GM23338 (cell line): ENCODE results near the gene OR51B2. TPM values are rescaled to one million over a fixed set of nuclear protein-coding genes. Genes with fewer than 3 reads are reported as not detected.

Source experiments
- ATAC-seq: fragments of 200-7000 bp; cut with Tn5 transposase; 3 replicates; pipeline ENCODE4 v1.9.1; 2020
- DNase-seq: peaks from one replicate; pipeline ENCODE4 v3.0.0-alpha.2; 2015; ENCODE audit warnings: low spot score
- H2AFZ ChIP-seq: fragments of 200-600 bp; sonication (generic); 2 replicates; pipeline ENCODE4 v1.8.0; 2016; ENCODE audit warnings: antibody characterized with exemption, mild to moderate bottlenecking, moderate library complexity
- H3F3A ChIP-seq: fragments of 200-600 bp; sonication (generic); replicated peaks from 2 replicates; pipeline ENCODE4 v1.8.0; 2017; ENCODE audit warnings: antibody characterized with exemption, mixed run types, low read depth
- H3K27ac ChIP-seq: fragments of 200-600 bp; sonication (generic); 2 replicates; pipeline ENCODE4 v1.6.1; 2016; ENCODE audit warnings: low read depth
- H3K27me3 ChIP-seq: fragments of 200-600 bp; sonication (generic); 2 replicates; pipeline ENCODE4 v1.8.0; 2016; ENCODE audit warnings: mild to moderate bottlenecking, mixed run types, moderate library complexity; ENCODE audit not compliant: insufficient read depth
- H3K36me3 ChIP-seq: fragments of 200-600 bp; sonication (generic); 2 replicates; pipeline ENCODE4 v1.8.0; 2016; ENCODE audit warnings: mild to moderate bottlenecking; ENCODE audit not compliant: insufficient read depth
- H3K4me1 ChIP-seq: fragments of 200-600 bp; sonication (generic); 2 replicates; pipeline ENCODE4 v1.8.0; 2016; ENCODE audit warnings: mild to moderate bottlenecking, moderate library complexity; ENCODE audit not compliant: insufficient read depth
- H3K4me2 ChIP-seq: fragments of 200-600 bp; sonication (generic); 2 replicates; pipeline ENCODE4 v1.7.1; 2017; ENCODE audit warnings: mixed run types
- H3K4me3 ChIP-seq: fragments of 200-600 bp; sonication (generic); 2 replicates; pipeline ENCODE4 v1.6.1; 2016; ENCODE audit warnings: mixed run types
- H3K79me2 ChIP-seq: fragments of 200-600 bp; sonication (generic); replicated peaks from 2 replicates; pipeline ENCODE4 v1.8.0; 2017; ENCODE audit warnings: mild to moderate bottlenecking; ENCODE audit not compliant: insufficient read depth
- H3K9me2 ChIP-seq: fragments of 200-600 bp; sonication (generic); 2 replicates; pipeline ENCODE4 v1.8.0; 2017; ENCODE audit not compliant: insufficient read depth
- H4K20me1 ChIP-seq: fragments of 200-600 bp; sonication (generic); replicated peaks from 2 replicates; pipeline ENCODE4 v1.8.0; 2017; ENCODE audit warnings: mild to moderate bottlenecking; ENCODE audit not compliant: insufficient read depth
- H3K27ac Mint-ChIP-seq: 2 replicates; pipeline ENCODE4 v1.8.0; 2020; ENCODE audit warnings: inconsistent platforms, mild to moderate bottlenecking, moderate library complexity, mixed read lengths
- H3K27me3 Mint-ChIP-seq: 3 replicates; pipeline ENCODE4 v1.8.0; 2022; ENCODE audit warnings: low read depth, mild to moderate bottlenecking, moderate library complexity, mixed read lengths, inconsistent platforms; ENCODE audit not compliant: insufficient read depth, poor library complexity
- H3K36me3 Mint-ChIP-seq: 3 replicates; pipeline ENCODE4 v1.8.0; 2021; ENCODE audit warnings: low read depth, mild to moderate bottlenecking, inconsistent platforms, moderate library complexity, mixed read lengths
- H3K4me1 Mint-ChIP-seq: 3 replicates; pipeline ENCODE4 v1.8.0; 2020; ENCODE audit warnings: mild to moderate bottlenecking, inconsistent platforms, mixed read lengths
- H3K4me3 Mint-ChIP-seq: 3 replicates; pipeline ENCODE4 v1.8.0; 2021; ENCODE audit warnings: moderate library complexity, mild to moderate bottlenecking, inconsistent platforms, mixed read lengths
- H3K9me3 Mint-ChIP-seq: 3 replicates; pipeline ENCODE4 v1.8.0; 2020; ENCODE audit warnings: moderate library complexity, mild to moderate bottlenecking, inconsistent platforms, mixed read lengths
- JUNB ChIP-seq: IDR thresholded peaks from one replicate; pipeline ENCODE4 v1.6.1; 2016; ENCODE audit warnings: antibody characterized with exemption; ENCODE audit not compliant: unreplicated experiment
- ZNF114 ChIP-seq: fragments of 250-450 bp; sonication (Bioruptor Pico); IDR thresholded peaks from 2 replicates; pipeline ENCODE4 v1.5.0; 2020; ENCODE audit warnings: mild to moderate bottlenecking, moderate library complexity
- ZNF462 ChIP-seq: fragments of 250-450 bp; sonication (Bioruptor Pico); IDR thresholded peaks from 2 replicates; pipeline ENCODE4 v1.5.0; 2020; ENCODE audit warnings: mild to moderate bottlenecking, moderate library complexity
- polyA plus RNA-seq: library from polyadenylated mRNA; unstranded; fragments of >200 nt; fragmentation: Nextera tagmentation; extraction: Ambion mirVana; gene quantifications from 2 replicates; pipeline ENCODE4 v1.2.1, GENCODE V29; 2016
- total RNA-seq: library from RNA; depleted of rRNA; stranded (reverse); fragments of >200 nt; shearing (Covaris generic); gene quantifications from 2 replicates; pipeline ENCODE4 v1.2.3, GENCODE V29; 2014

OR51B2 gene
- total and polyA plus RNA-seq, 2 experiments from 2014 or later, result not detected

- H3K27ac ChIP-seq, result no peak overlapping the region
- no peak overlapping the region for H3K4me2 ChIP-seq
- no peaks in the 10 kb centered on the region for H3K36me3 ChIP-seq
- H3K4me3 ChIP-seq, result no peak overlapping the region
- H3K4me1 ChIP-seq, result no peaks in the 10 kb centered on the region
- H3K27me3 Mint-ChIP-seq, result peaks cover 1% of the 10 kb centered on the region
- H3K27ac Mint-ChIP-seq, result no peak overlapping the region
- no peaks in the 10 kb centered on the region for H3K9me3 Mint-ChIP-seq
- peaks cover 8% of the 10 kb centered on the region; the same call in 1 of the 2 replicates for H3K9me2 ChIP-seq
- no peaks in the 10 kb centered on the region for H3K79me2 ChIP-seq
- peaks cover 5% of the 10 kb centered on the region for H3K4me1 Mint-ChIP-seq
- ATAC-seq (no peak), DNase-seq (no peak)
- no peaks in the 10 kb centered on the region for H3K27me3 ChIP-seq
- H4K20me1 ChIP-seq, result no peaks in the 10 kb centered on the region
- no peaks in the 10 kb centered on the region for H3F3A ChIP-seq
- TF ChIP-seq JUNB, result no peak
- TF ChIP-seq ZNF462 (CRISPR knock-in tag), result no peak
- H3K4me3 Mint-ChIP-seq, result no peak overlapping the region
- no peak overlapping the region for H2AFZ ChIP-seq
- no peaks in the 10 kb centered on the region for H3K36me3 Mint-ChIP-seq
Measured at GRCh38 chr11:5281596-5281995, 42.5 kb downstream of the OR51B2 start.

GRCh38 chr11:5280582-5281102 lies 43.5 kb downstream of the OR51B2 start:
- Mint-ChIP-seq H3K9me3 (no peaks in the 10 kb centered on the region), H3K36me3 (no peaks in the 10 kb centered on the region), H3K4me3 (no peak overlapping the region), H3K27me3 (peaks cover 1% of the 10 kb centered on the region), H3K4me1 (peaks cover 5% of the 10 kb centered on the region), H3K27ac (peak overlapping the region; percentile 89)
- Histone ChIP-seq H3F3A (no peaks in the 10 kb centered on the region), H3K36me3 (no peaks in the 10 kb centered on the region), H3K4me2 (no peak overlapping the region), H3K27ac (no peak overlapping the region), H3K79me2 (no peaks in the 10 kb centered on the region), H3K4me3 (no peak overlapping the region), H3K9me2 (peaks cover 8% of the 10 kb centered on the region; the same call in 1 of the 2 replicates), H3K4me1 (no peaks in the 10 kb centered on the region), H4K20me1 (no peaks in the 10 kb centered on the region), H3K27me3 (no peaks in the 10 kb centered on the region), H2AFZ (no peak overlapping the region)
- no peak for TF ChIP-seq ZNF114 (CRISPR knock-in tag)
- peak; percentile 51 for DNase-seq
- ATAC-seq, result peak; percentile 70
